ENCODE results near the gene XAB2.

DNA sequence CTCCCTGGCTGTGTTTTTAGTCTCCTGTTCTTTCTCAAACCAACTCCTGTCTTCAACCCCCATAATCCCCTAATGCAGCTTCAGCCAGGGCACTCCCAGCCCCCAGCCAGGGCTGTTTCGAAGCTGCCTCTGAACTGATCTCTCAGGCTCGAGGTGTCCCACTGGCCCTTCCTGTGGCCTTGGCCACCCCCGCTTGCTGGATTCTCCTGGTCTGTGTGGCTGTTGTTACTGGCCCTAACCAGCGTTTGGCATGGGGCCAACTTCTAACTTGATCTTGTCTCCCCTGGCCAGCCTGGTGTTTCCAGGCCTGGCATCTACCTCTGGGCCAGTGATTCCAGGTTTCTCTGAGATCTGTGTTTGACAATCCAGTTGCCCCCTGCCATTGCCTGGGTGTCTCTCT, 11.0 kb downstream of the XAB2 start:
- TF ChIP-seq, protein P1, sequence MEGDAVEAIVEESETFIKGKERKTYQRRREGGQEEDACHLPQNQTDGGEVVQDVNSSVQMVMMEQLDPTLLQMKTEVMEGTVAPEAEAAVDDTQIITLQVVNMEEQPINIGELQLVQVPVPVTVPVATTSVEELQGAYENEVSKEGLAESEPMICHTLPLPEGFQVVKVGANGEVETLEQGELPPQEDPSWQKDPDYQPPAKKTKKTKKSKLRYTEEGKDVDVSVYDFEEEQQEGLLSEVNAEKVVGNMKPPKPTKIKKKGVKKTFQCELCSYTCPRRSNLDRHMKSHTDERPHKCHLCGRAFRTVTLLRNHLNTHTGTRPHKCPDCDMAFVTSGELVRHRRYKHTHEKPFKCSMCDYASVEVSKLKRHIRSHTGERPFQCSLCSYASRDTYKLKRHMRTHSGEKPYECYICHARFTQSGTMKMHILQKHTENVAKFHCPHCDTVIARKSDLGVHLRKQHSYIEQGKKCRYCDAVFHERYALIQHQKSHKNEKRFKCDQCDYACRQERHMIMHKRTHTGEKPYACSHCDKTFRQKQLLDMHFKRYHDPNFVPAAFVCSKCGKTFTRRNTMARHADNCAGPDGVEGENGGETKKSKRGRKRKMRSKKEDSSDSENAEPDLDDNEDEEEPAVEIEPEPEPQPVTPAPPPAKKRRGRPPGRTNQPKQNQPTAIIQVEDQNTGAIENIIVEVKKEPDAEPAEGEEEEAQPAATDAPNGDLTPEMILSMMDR (IDR thresholded peaks at IDR 0.05), result no peak
- TF ChIP-seq, protein P2, sequence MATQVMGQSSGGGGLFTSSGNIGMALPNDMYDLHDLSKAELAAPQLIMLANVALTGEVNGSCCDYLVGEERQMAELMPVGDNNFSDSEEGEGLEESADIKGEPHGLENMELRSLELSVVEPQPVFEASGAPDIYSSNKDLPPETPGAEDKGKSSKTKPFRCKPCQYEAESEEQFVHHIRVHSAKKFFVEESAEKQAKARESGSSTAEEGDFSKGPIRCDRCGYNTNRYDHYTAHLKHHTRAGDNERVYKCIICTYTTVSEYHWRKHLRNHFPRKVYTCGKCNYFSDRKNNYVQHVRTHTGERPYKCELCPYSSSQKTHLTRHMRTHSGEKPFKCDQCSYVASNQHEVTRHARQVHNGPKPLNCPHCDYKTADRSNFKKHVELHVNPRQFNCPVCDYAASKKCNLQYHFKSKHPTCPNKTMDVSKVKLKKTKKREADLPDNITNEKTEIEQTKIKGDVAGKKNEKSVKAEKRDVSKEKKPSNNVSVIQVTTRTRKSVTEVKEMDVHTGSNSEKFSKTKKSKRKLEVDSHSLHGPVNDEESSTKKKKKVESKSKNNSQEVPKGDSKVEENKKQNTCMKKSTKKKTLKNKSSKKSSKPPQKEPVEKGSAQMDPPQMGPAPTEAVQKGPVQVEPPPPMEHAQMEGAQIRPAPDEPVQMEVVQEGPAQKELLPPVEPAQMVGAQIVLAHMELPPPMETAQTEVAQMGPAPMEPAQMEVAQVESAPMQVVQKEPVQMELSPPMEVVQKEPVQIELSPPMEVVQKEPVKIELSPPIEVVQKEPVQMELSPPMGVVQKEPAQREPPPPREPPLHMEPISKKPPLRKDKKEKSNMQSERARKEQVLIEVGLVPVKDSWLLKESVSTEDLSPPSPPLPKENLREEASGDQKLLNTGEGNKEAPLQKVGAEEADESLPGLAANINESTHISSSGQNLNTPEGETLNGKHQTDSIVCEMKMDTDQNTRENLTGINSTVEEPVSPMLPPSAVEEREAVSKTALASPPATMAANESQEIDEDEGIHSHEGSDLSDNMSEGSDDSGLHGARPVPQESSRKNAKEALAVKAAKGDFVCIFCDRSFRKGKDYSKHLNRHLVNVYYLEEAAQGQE (IDR thresholded peaks at IDR 0.05; ENCODE audit: insufficient read depth in 1 of 2, low read depth in 2 of 2, low read length in 1 of 2), result no peak
